GM23338 (cell line): ENCODE results near the gene SYPL2. TPM values are rescaled to one million over a fixed set of nuclear protein-coding genes. Genes with fewer than 3 reads are reported as not detected.
"Not testable (repeated sequence)": the region's sequence is repeated elsewhere in the genome, so short reads cannot be mapped to it uniquely, and the experiment has no call there.

ENCODE experiments used
- ATAC-seq: fragments of 200-7000 bp; cut with Tn5 transposase; 3 replicates; pipeline ENCODE4 v1.9.1; 2020
- DNase-seq: peaks from one replicate; pipeline ENCODE4 v3.0.0-alpha.2; 2015; ENCODE audit warnings: low spot score
- H2AFZ ChIP-seq: fragments of 200-600 bp; sonication (generic); 2 replicates; pipeline ENCODE4 v1.8.0; 2016; ENCODE audit warnings: antibody characterized with exemption, mild to moderate bottlenecking, moderate library complexity
- H3F3A ChIP-seq: fragments of 200-600 bp; sonication (generic); replicated peaks from 2 replicates; pipeline ENCODE4 v1.8.0; 2017; ENCODE audit warnings: antibody characterized with exemption, mixed run types, low read depth
- H3K27ac ChIP-seq: fragments of 200-600 bp; sonication (generic); 2 replicates; pipeline ENCODE4 v1.6.1; 2016; ENCODE audit warnings: low read depth
- H3K27me3 ChIP-seq: fragments of 200-600 bp; sonication (generic); 2 replicates; pipeline ENCODE4 v1.8.0; 2016; ENCODE audit warnings: mild to moderate bottlenecking, mixed run types, moderate library complexity; ENCODE audit not compliant: insufficient read depth
- H3K36me3 ChIP-seq: fragments of 200-600 bp; sonication (generic); 2 replicates; pipeline ENCODE4 v1.8.0; 2016; ENCODE audit warnings: mild to moderate bottlenecking; ENCODE audit not compliant: insufficient read depth
- H3K4me1 ChIP-seq: fragments of 200-600 bp; sonication (generic); 2 replicates; pipeline ENCODE4 v1.8.0; 2016; ENCODE audit warnings: mild to moderate bottlenecking, moderate library complexity; ENCODE audit not compliant: insufficient read depth
- H3K4me2 ChIP-seq: fragments of 200-600 bp; sonication (generic); 2 replicates; pipeline ENCODE4 v1.7.1; 2017; ENCODE audit warnings: mixed run types
- H3K4me3 ChIP-seq: fragments of 200-600 bp; sonication (generic); 2 replicates; pipeline ENCODE4 v1.6.1; 2016; ENCODE audit warnings: mixed run types
- H3K79me2 ChIP-seq: fragments of 200-600 bp; sonication (generic); replicated peaks from 2 replicates; pipeline ENCODE4 v1.8.0; 2017; ENCODE audit warnings: mild to moderate bottlenecking; ENCODE audit not compliant: insufficient read depth
- H3K9me2 ChIP-seq: fragments of 200-600 bp; sonication (generic); 2 replicates; pipeline ENCODE4 v1.8.0; 2017; ENCODE audit not compliant: insufficient read depth
- H4K20me1 ChIP-seq: fragments of 200-600 bp; sonication (generic); replicated peaks from 2 replicates; pipeline ENCODE4 v1.8.0; 2017; ENCODE audit warnings: mild to moderate bottlenecking; ENCODE audit not compliant: insufficient read depth
- H3K27ac Mint-ChIP-seq: 2 replicates; pipeline ENCODE4 v1.8.0; 2020; ENCODE audit warnings: inconsistent platforms, mild to moderate bottlenecking, moderate library complexity, mixed read lengths
- H3K27me3 Mint-ChIP-seq: 3 replicates; pipeline ENCODE4 v1.8.0; 2022; ENCODE audit warnings: low read depth, mild to moderate bottlenecking, moderate library complexity, mixed read lengths, inconsistent platforms; ENCODE audit not compliant: insufficient read depth, poor library complexity
- H3K36me3 Mint-ChIP-seq: 3 replicates; pipeline ENCODE4 v1.8.0; 2021; ENCODE audit warnings: low read depth, mild to moderate bottlenecking, inconsistent platforms, moderate library complexity, mixed read lengths
- H3K4me1 Mint-ChIP-seq: 3 replicates; pipeline ENCODE4 v1.8.0; 2020; ENCODE audit warnings: mild to moderate bottlenecking, inconsistent platforms, mixed read lengths
- H3K4me3 Mint-ChIP-seq: 3 replicates; pipeline ENCODE4 v1.8.0; 2021; ENCODE audit warnings: moderate library complexity, mild to moderate bottlenecking, inconsistent platforms, mixed read lengths
- H3K9me3 Mint-ChIP-seq: 3 replicates; pipeline ENCODE4 v1.8.0; 2020; ENCODE audit warnings: moderate library complexity, mild to moderate bottlenecking, inconsistent platforms, mixed read lengths
- CREB1 ChIP-seq: fragments of 250-450 bp; sonication (Bioruptor Pico); IDR thresholded peaks from 2 replicates; pipeline ENCODE4 v1.5.0; 2020; ENCODE audit warnings: low read depth, mild to moderate bottlenecking, moderate library complexity
- POLR2AphosphoS5 ChIP-seq: IDR thresholded peaks from 2 replicates; pipeline ENCODE4 v1.6.1; 2016; ENCODE audit warnings: antibody characterized with exemption, low read depth
- polyA plus RNA-seq: library from polyadenylated mRNA; unstranded; fragments of >200 nt; fragmentation: Nextera tagmentation; extraction: Ambion mirVana; gene quantifications from 2 replicates; pipeline ENCODE4 v1.2.1, GENCODE V29; 2016
- total RNA-seq: library from RNA; depleted of rRNA; stranded (reverse); fragments of >200 nt; shearing (Covaris generic); gene quantifications from 2 replicates; pipeline ENCODE4 v1.2.3, GENCODE V29; 2014
- TF ChIP-seq, protein P1 (sequence below): fragments of 250-450 bp; sonication (Bioruptor Pico); IDR thresholded peaks from 2 replicates; pipeline ENCODE4 v1.5.0; 2020; ENCODE audit warnings: mild to moderate bottlenecking, moderate library complexity

The SYPL2 gene
- total and polyA plus RNA-seq, 2 experiments from 2014 or later, result 0.40 to 0.49 TPM

DNA sequence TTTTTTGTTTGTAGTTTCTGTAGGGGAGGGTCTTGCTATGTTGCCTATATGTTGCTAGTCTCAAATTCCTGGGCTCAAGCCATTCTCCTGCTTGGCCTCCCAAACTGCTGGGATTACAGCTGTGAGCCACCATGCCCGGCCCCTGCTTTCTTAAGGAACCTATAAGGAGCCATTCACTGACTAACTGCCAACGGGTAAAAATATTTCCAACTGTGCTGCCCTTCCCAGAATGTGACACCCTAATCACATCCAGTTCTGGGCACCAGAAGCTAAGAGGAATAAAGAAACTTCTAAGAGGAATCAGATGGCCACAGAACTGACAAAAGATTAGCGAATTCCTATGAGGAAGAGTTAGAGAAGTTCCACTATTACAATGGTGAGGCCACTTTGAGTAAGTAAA, 6.4 kb downstream of the SYPL2 start:
- Mint-ChIP-seq H3K27me3 (peaks cover 15% of the 10 kb centered on the region), H3K4me3 (no peak overlapping the region), H3K4me1 (peaks cover 15% of the 10 kb centered on the region), H3K9me3 (no peaks in the 10 kb centered on the region; the same call in 2 of the 3 replicates), H3K27ac (no peak overlapping the region), H3K36me3 (no peaks in the 10 kb centered on the region)
- ATAC-seq (no peak), DNase-seq (no peak)
- Histone ChIP-seq H3K27ac (no peak overlapping the region), H3K79me2 (no peaks in the 10 kb centered on the region), H3F3A (0 out of 2 replicates have a peak, but pooled peaks cover 5% of the 10 kb centered on the region), H2AFZ (no peak overlapping the region), H3K4me3 (no peak overlapping the region), H3K4me2 (no peak overlapping the region), H4K20me1 (no peaks in the 10 kb centered on the region; the same call in 1 of the 2 replicates), H3K4me1 (peaks cover 17% of the 10 kb centered on the region), H3K9me2 (no peaks in the 10 kb centered on the region), H3K36me3 (no peaks in the 10 kb centered on the region), H3K27me3 (peaks cover 20% of the 10 kb centered on the region)
- TF ChIP-seq POLR2AphosphoS5, result no peak

DNA sequence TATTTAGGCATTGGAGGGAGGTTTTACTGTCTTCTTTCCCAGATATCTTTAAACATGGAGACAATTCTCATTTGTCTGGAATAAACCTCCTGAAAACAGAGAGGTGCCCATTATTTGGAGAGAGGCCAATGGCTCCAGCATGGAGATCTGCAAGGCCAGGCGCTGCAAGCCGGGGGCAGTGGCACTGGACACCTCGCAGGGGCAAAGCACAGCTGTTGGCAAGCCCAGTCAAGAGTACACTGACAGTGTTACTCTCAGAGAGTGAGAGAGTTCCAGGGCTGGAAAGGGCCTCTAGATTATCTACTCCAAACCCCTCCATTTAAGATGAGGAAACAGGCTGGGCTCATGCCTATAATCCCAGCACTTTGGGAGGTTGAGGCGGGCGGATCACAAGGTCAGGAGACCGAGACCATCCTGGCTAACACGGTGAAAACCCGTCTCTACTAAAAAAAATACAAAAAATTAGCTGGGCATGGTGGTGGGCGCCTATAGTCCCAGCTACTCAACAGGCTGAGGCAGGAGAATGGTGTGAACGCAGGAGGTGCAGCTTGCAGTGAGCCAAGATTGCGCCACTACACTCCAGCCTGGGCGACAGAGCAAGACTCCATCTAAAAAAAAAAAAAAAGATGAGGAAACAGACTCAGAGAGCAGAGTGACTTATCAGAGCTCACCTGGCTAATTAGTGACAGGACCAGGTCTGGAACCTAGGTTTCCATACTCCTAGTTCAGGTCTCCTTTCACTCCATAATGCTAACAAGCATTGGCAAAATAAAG, 7.1 kb downstream of the SYPL2 start:
- H3K4me2 ChIP-seq, DNase-seq, H3K4me3 ChIP-seq, H4K20me1 ChIP-seq, H3K27me3 Mint-ChIP-seq, H3K4me3 Mint-ChIP-seq, H3K36me3 ChIP-seq, H3K9me3 Mint-ChIP-seq, H3K9me2 ChIP-seq, H3K36me3 Mint-ChIP-seq, H3K79me2 ChIP-seq, H3K27ac ChIP-seq, H2AFZ ChIP-seq, H3K4me1 Mint-ChIP-seq, ATAC-seq, H3F3A ChIP-seq, H3K27ac Mint-ChIP-seq: not testable (repeated sequence)
- peaks cover 13% of the 10 kb centered on the region for H3K27me3 ChIP-seq
- H3K4me1 ChIP-seq, result peaks cover 10% of the 10 kb centered on the region

DNA sequence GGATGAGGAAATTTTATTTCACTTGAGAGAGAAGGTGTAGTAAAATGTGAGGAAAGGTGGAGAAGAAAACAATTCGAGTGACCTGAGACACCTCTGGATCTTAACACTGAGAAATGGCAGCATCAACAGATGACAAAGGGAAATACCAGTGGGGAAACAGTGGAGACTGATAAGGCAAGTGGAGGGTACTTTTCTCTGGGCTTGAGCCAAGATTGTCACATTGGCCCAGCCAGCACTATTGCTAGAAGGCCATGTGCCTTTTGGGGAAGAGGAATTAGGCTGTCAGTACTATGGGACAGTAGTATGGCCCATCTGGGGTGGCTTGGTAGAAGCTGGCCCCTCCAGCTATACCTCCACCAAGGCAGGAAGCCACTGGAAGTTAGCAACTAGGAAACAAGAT, 8.4 kb downstream of the SYPL2 start:
- H3K4me1 ChIP-seq, result no peaks in the 10 kb centered on the region; the same call in 1 of the 2 replicates
- Mint-ChIP-seq H3K9me3 (no peaks in the 10 kb centered on the region; the same call in 2 of the 3 replicates), H3K27ac (no peak overlapping the region), H3K36me3 (no peaks in the 10 kb centered on the region), H3K4me1 (peaks cover 10% of the 10 kb centered on the region; the same call in 2 of the 3 replicates), H3K4me3 (no peak overlapping the region), H3K27me3 (peaks cover 10% of the 10 kb centered on the region)
- no peaks in the 10 kb centered on the region for H3K79me2 ChIP-seq
- no peaks in the 10 kb centered on the region for H3K36me3 ChIP-seq
- ATAC-seq, result no peak
- H3F3A ChIP-seq, result no peaks in the 10 kb centered on the region
- no peak overlapping the region for H3K4me3 ChIP-seq
- no peak overlapping the region for H3K4me2 ChIP-seq
- no peaks in the 10 kb centered on the region for H4K20me1 ChIP-seq
- no peaks in the 10 kb centered on the region for H3K9me2 ChIP-seq
- H2AFZ ChIP-seq, result no peak overlapping the region
- H3K27me3 ChIP-seq, result peaks cover 8% of the 10 kb centered on the region; the same call in 1 of the 2 replicates
- no peak overlapping the region for H3K27ac ChIP-seq
- no peak for TF ChIP-seq CREB1 (CRISPR knock-in tag)
- DNase-seq, result no peak

DNA sequence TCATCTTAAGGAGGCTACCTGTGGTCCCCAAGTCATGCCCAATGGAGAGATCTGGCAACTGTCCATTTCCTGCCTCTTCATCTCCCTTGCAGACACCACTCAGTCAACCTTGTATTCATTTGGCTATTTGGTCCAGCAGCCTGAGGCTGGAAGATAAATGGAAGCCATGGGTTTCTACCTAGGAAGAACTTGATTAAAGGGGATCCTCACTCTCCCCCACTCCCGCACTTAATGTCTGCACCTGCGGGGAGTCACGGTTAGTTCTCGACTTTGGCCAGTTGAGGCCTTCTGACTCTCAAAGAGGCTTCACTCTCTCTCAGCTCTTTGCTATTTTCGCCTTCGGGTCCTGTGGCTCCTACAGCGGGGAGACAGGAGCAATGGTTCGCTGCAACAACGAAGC, 8.9 kb downstream of the SYPL2 start:
- Mint-ChIP-seq H3K9me3 (no peaks in the 10 kb centered on the region; the same call in 2 of the 3 replicates), H3K27me3 (peaks cover 10% of the 10 kb centered on the region)
- no peaks in the 10 kb centered on the region for H3K79me2 ChIP-seq

More for the DNA sequence above, 8.9 kb downstream of the SYPL2 start:
- TF ChIP-seq, protein P1, sequence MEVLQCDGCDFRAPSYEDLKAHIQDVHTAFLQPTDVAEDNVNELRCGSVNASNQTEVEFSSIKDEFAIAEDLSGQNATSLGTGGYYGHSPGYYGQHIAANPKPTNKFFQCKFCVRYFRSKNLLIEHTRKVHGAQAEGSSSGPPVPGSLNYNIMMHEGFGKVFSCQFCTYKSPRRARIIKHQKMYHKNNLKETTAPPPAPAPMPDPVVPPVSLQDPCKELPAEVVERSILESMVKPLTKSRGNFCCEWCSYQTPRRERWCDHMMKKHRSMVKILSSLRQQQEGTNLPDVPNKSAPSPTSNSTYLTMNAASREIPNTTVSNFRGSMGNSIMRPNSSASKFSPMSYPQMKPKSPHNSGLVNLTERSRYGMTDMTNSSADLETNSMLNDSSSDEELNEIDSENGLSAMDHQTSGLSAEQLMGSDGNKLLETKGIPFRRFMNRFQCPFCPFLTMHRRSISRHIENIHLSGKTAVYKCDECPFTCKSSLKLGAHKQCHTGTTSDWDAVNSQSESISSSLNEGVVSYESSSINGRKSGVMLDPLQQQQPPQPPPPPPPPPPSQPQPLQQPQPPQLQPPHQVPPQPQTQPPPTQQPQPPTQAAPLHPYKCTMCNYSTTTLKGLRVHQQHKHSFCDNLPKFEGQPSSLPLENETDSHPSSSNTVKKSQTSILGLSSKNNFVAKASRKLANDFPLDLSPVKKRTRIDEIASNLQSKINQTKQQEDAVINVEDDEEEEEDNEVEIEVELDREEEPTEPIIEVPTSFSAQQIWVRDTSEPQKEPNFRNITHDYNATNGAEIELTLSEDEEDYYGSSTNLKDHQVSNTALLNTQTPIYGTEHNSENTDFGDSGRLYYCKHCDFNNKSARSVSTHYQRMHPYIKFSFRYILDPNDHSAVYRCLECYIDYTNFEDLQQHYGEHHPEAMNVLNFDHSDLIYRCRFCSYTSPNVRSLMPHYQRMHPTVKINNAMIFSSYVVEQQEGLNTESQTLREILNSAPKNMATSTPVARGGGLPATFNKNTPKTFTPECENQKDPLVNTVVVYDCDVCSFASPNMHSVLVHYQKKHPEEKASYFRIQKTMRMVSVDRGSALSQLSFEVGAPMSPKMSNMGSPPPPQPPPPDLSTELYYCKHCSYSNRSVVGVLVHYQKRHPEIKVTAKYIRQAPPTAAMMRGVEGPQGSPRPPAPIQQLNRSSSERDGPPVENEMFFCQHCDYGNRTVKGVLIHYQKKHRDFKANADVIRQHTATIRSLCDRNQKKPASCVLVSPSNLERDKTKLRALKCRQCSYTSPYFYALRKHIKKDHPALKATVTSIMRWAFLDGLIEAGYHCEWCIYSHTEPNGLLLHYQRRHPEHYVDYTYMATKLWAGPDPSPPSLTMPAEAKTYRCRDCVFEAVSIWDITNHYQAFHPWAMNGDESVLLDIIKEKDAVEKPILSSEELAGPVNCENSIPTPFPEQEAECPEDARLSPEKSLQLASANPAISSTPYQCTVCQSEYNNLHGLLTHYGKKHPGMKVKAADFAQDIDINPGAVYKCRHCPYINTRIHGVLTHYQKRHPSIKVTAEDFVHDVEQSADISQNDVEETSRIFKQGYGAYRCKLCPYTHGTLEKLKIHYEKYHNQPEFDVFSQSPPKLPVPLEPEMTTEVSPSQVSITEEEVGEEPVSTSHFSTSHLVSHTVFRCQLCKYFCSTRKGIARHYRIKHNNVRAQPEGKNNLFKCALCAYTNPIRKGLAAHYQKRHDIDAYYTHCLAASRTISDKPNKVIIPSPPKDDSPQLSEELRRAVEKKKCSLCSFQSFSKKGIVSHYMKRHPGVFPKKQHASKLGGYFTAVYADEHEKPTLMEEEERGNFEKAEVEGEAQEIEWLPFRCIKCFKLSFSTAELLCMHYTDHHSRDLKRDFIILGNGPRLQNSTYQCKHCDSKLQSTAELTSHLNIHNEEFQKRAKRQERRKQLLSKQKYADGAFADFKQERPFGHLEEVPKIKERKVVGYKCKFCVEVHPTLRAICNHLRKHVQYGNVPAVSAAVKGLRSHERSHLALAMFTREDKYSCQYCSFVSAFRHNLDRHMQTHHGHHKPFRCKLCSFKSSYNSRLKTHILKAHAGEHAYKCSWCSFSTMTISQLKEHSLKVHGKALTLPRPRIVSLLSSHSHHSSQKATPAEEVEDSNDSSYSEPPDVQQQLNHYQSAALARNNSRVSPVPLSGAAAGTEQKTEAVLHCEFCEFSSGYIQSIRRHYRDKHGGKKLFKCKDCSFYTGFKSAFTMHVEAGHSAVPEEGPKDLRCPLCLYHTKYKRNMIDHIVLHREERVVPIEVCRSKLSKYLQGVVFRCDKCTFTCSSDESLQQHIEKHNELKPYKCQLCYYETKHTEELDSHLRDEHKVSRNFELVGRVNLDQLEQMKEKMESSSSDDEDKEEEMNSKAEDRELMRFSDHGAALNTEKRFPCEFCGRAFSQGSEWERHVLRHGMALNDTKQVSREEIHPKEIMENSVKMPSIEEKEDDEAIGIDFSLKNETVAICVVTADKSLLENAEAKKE (CRISPR knock-in tag), result no peak
- no peak for TF ChIP-seq POLR2AphosphoS5
- Histone ChIP-seq H3F3A (no peaks in the 10 kb centered on the region), H3K27ac (no peak overlapping the region), H3K36me3 (no peaks in the 10 kb centered on the region), H3K27me3 (peaks cover 3% of the 10 kb centered on the region; the same call in 1 of the 2 replicates), H3K4me2 (no peak overlapping the region), H4K20me1 (no peaks in the 10 kb centered on the region), H3K9me2 (no peaks in the 10 kb centered on the region), H3K4me3 (no peak overlapping the region), H3K4me1 (no peaks in the 10 kb centered on the region; the same call in 1 of the 2 replicates), H2AFZ (no peak overlapping the region)
- DNase-seq, result no peak
- no peak overlapping the region for H3K4me3 Mint-ChIP-seq
- ATAC-seq, result no peak
- H3K27ac Mint-ChIP-seq, result no peak overlapping the region
- H3K4me1 Mint-ChIP-seq, result peaks cover 10% of the 10 kb centered on the region
- H3K36me3 Mint-ChIP-seq, result no peaks in the 10 kb centered on the region
